ENCODE measurements around the gene POLR3C. TPM values are rescaled to one million over a fixed set of nuclear protein-coding genes. Genes with fewer than 3 reads are reported as not detected.

POLR3C gene
- total RNA-seq, 1 donor from 2014 or later, result 26.2 TPM

DNA sequence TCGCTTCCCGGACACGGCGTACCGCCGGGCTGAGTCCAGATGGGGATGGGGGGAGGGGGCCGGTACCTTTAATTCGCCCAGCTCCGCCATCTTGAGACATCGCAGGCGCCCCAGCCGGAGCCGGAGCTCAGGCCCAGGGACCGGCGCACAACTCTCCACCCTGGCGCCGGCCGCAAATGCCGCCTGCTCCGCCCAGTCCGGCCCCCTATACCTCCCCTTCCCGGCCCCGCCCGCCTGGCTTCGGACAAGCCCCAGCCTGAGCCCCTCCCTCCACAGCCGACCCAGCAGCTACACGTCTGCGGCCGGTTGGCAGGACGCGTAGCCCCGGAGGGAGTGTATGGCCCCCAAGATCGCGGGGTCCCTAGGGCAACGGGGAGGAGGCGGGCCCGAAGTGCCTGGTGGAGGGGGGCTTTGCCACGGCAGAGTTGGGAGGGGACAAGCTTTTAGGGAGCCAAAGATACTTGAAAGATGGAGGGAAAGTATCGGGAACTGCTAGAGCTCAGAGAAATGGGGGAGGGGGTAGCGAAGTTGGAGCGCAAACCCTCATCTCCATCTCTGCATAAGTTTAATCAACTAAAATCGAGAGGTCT is 35.0 kb downstream of the POLR3C start, which contains the start of gene PIAS3:
Gene PIAS3 (minus strand): TSS at position 181 of the 590 bp plus-strand sequence. CDS start 91 bp downstream, at position 90.
- DNase-seq (ENCODE audit: low spot score), result peak; percentile 97
- ATAC-seq, result peak; percentile 97
- intact Hi-C loops (cut with DNase I), result no loop called here

DNA sequence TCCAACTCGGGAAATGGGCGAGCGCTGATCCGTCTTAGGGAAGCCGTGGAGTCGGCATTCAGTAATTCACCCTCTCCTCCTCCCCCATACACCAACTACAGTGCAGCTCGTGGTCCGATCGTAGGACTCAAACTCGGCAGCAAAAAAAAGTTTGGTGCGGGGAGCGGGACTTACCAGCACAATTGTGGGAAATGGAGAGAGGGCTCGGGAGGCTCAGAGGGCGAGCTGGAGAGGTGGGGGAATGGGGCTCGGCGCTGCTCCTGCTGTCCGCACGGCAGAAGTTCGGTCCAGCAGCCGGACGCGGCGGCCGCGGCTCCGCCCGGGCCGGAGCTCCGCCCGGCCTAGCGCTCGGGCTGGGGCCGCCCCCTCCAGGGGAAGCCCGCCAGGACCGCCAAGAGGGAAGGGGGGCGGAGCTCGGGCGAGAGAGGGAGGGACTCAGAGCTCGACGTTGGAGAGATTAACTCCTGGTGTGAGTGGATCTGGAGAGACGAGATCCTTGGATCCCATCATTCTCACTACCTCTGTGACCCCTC is 35.6 kb downstream of the POLR3C start:
- ATAC-seq, result peak; percentile 90
- intact Hi-C loops (cut with DNase I), result no loop called here
- DNase-seq (ENCODE audit: low spot score), result peak; percentile 95

- ATAC-seq, result no peak
- no peak for DNase-seq (ENCODE audit: low spot score)
- intact Hi-C loops (cut with DNase I), result no loop called here
These were observed 39.5 kb downstream of the POLR3C start for GRCh38 chr1:145863282-145864018.

- no peak for ATAC-seq
- DNase-seq (ENCODE audit: low spot score), result no peak
- intact Hi-C loops (cut with DNase I), result no loop called here
These were observed 44.2 kb downstream of the POLR3C start for GRCh38 chr1:145868232-145868631.

DNA sequence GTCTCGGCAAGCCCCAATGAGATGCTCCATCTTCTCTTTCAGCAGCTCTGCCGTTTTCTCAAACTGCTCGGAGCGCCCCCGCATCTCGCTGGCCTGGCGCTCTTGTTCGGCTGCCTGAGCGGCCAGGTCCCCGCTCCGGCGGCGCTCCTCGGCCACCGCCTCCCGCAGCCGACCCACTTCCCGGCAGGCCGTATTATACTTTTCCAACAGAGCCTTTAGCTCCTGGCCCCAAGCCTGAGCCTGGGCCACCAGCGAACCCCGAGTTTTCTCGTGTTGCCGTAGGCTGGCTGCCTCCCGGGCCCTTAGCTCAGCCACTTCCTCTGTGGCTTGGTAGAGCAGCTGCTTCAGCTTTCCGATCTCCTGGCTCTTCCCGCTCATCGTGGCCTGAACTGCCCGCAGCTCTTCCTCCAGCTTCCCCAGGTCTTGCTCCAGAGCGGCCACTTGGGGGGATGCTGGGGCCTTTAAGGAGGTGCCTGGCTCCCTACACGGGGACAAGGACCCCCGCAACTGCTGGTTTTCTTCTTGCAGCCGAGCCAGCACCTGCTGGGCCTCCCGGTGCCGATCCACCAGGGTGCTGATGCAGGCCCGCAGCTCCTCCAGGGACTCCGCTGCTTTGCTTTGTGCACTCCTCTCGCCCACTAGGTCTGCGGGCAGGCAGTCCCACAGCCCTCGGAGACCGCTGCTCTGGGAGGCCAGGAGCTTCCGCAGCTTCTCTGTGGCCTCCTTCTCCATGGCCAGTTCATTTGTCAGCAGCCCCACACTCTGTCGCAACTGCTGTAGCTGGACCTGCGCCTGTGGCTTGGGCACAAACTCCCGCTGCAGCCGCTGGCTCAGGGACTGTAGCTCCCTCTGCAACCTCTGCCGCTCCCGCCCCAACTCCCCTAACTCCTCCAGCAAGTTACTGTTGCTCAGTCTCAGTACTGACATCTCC is 48.3 kb downstream of the POLR3C start:
- intact Hi-C loops (cut with DNase I), result no loop called here
- DNase-seq (ENCODE audit: low spot score) (peak; percentile 71), ATAC-seq (peak; percentile 86)

GRCh38 chr1:145874646-145875045 is 50.6 kb downstream of the POLR3C start:
- ATAC-seq (no peak), DNase-seq (ENCODE audit: low spot score) (no peak)
- intact Hi-C loops (cut with DNase I), result no loop called here

GRCh38 chr1:145877923-145878486 is 54.0 kb downstream of the POLR3C start:
- DNase-seq (ENCODE audit: low spot score), result no peak
- no peak for ATAC-seq
- intact Hi-C loops (cut with DNase I), result no loop called here

GRCh38 chr1:145878724-145879123 is 54.7 kb downstream of the POLR3C start:
- ATAC-seq (no peak), DNase-seq (ENCODE audit: low spot score) (no peak)
- intact Hi-C loops (cut with DNase I), result no loop called here

- intact Hi-C loops (cut with DNase I), result no loop called here
- DNase-seq (ENCODE audit: low spot score) (no peak), ATAC-seq (no peak)
These were observed 55.8 kb downstream of the POLR3C start for GRCh38 chr1:145879775-145880174.

GRCh38 chr1:145884675-145885074 is 60.7 kb downstream of the POLR3C start:
- intact Hi-C loops (cut with DNase I), result no loop called here
- DNase-seq (ENCODE audit: low spot score) (no peak), ATAC-seq (no peak)

GRCh38 chr1:145885738-145886287 is 61.8 kb downstream of the POLR3C start, which contains the start of gene ANKRD35:
TSS of gene ANKRD35 (minus strand) at chr1:145885866. CDS start at chr1:145885758, 108 bp downstream.
- peak; percentile 95 for ATAC-seq
- DNase-seq (ENCODE audit: low spot score), result peak; percentile 91
- intact Hi-C loops (cut with DNase I), result no loop called here

GRCh38 chr1:145886390-145886789 is 62.4 kb downstream of the POLR3C start:
- peak; percentile 43 for ATAC-seq

DNA sequence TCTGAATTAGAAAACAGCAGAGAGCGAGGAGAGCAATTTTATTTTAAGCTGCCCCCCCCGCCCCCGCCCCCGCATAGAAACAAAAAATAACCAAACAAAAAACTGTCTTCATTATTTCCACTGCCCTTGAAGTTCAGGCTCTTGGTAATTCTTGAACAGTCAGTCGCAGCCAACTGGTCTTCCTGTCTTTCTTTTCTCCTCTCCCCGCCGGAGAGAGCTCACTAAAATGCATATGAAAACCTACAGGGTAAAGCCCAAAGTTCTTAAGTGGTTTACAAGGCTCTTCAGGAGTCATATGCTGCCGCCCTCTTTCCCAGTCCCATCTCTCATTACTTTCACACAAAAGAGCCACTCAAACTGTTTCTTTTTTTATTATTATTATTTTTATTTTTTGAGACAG is 62.8 kb downstream of the POLR3C start:
- DNase-seq (ENCODE audit: low spot score) (no peak), ATAC-seq (no peak)
- intact Hi-C loops (cut with DNase I), result no loop called here

More at GRCh38 chr1:145886390-145886789, 62.4 kb downstream of the POLR3C start:
- DNase-seq (ENCODE audit: low spot score), result no peak
- intact Hi-C loops (cut with DNase I), result no loop called here

- intact Hi-C loops (cut with DNase I), result no loop called here
- DNase-seq (ENCODE audit: low spot score), result no peak
These were observed 63.6 kb downstream of the POLR3C start for GRCh38 chr1:145887631-145888030.

GRCh38 chr1:145889722-145890121 is 65.7 kb downstream of the POLR3C start:
- intact Hi-C loops (cut with DNase I), result no loop called here

More at GRCh38 chr1:145887631-145888030, 63.6 kb downstream of the POLR3C start:
- no peak for ATAC-seq

DNA sequence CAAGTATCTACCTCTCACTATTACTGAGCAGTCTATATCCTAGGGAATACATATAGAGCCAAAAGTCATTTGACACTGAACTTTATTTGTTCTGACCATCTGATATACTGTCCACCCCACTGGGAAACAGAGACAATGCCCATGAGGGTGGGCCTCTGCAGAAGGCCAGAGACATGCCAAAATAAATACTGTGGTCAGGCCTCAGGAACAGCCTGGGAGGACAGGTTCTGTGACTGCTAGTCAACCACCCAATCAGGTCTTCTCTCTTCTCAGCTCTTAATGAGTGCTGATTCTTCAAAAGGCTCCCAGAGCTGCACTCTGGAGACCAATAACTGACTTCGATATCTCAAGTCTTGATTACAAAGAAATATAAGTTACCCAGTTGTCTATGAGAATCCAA is 67.1 kb downstream of the POLR3C start:
- DNase-seq (ENCODE audit: low spot score), result no peak
- intact Hi-C loops (cut with DNase I), result no loop called here
- peak; percentile 20 for ATAC-seq

More at GRCh38 chr1:145889722-145890121, 65.7 kb downstream of the POLR3C start:
- no peak for DNase-seq (ENCODE audit: low spot score)
- no peak for ATAC-seq

GRCh38 chr1:145891587-145892485 is 67.8 kb downstream of the POLR3C start:
- DNase-seq (ENCODE audit: low spot score), result peak; percentile 96
- peak; percentile 96 for ATAC-seq
- intact Hi-C loops (cut with DNase I), result no loop called here

Measured in sciatic nerve (tissue), 2 donors.